Panc1 (cell line): ENCODE results near the gene THUMPD3. TPM values are rescaled to one million over a fixed set of nuclear protein-coding genes. Genes with fewer than 3 reads are reported as not detected.

Experiments
- ATAC-seq: fragments of 200-7000 bp; cut with Tn5 transposase; 2 replicates; pipeline ENCODE4 v1.9.1; 2020; ENCODE audit warnings: mild to moderate bottlenecking, moderate library complexity
- BruUV-seq: library from RNA; stranded (reverse); fragments of 400-500 nt; replicated peaks from 2 replicates; lab custom pipeline; 2021; lab: Mats Ljungman, UMichigan
- CTCF ChIA-PET: fragments of 300-600 bp; sonication (Branson Sonifier 250); formaldehyde crosslinking; loops from one replicate; lab custom pipeline; 2022; ENCODE audit warnings: antibody characterized with exemption; lab: Charles Lee
- POLR2A ChIA-PET: fragments of 300-600 bp; sonication (Branson Sonifier 250); formaldehyde crosslinking; loops from one replicate; lab custom pipeline; 2022; ENCODE audit warnings: antibody characterized with exemption; lab: Charles Lee
- DNase-seq: peaks from one replicate; pipeline ENCODE4 v3.0.0-alpha.2; 2010; ENCODE audit warnings: low read depth, low spot score
- H3K27ac ChIP-seq: 2 replicates; pipeline ENCODE4 v1.5.1; 2011; ENCODE audit warnings: mild to moderate bottlenecking, low read length, inconsistent platforms
- H3K27me3 ChIP-seq: fragments of 200-500 bp; sonication (Bioruptor generic); 2 replicates; pipeline ENCODE4 v1.6.0; 2014; ENCODE audit warnings: low read length, inconsistent platforms; ENCODE audit not compliant: control insufficient read depth, insufficient read depth
- H3K36me3 ChIP-seq: fragments of 200-500 bp; sonication (Bioruptor generic); 2 replicates; pipeline ENCODE4 v1.5.1; 2014; ENCODE audit warnings: inconsistent platforms, mild to moderate bottlenecking, low read length, moderate library complexity; ENCODE audit not compliant: control insufficient read depth, insufficient read depth
- H3K4me1 ChIP-seq: 2 replicates; pipeline ENCODE4 v1.5.1; 2011; ENCODE audit warnings: inconsistent platforms, mild to moderate bottlenecking, low read length, moderate library complexity; ENCODE audit not compliant: control insufficient read depth, insufficient read depth
- H3K4me3 ChIP-seq, 2 experiments: 2 replicates each; pipeline ENCODE4 v1.5.1; 2011 to 2012; ENCODE audit warnings: low read depth in 2 of 2, low read length in 2 of 2, mild to moderate bottlenecking in 2 of 2, inconsistent platforms in 1 of 2, moderate library complexity in 1 of 2
- H3K9me3 ChIP-seq: fragments of 200-500 bp; sonication (Bioruptor generic); 2 replicates; pipeline ENCODE4 v1.5.1; 2014; ENCODE audit warnings: low read depth, mild to moderate bottlenecking, inconsistent platforms, low read length, moderate library complexity; ENCODE audit not compliant: control insufficient read depth, insufficient read depth
- CTCF ChIP-seq: fragments of 450-650 bp; IDR thresholded peaks from 2 replicates; pipeline ENCODE4 v1.5.1; 2017; ENCODE audit warnings: mild to moderate bottlenecking
- POLR2AphosphoS5 ChIP-seq: IDR thresholded peaks from 2 replicates; pipeline ENCODE4 v1.6.1; 2012; ENCODE audit warnings: mild to moderate bottlenecking, low read depth, low read length, moderate library complexity
- REST ChIP-seq, 2 experiments: IDR thresholded peaks; 2 replicates each; pipeline ENCODE4 v1.6.1; 2011 to 2012; ENCODE audit warnings: low read depth in 2 of 2, control low read depth in 1 of 2, low read length in 1 of 2, mild to moderate bottlenecking in 1 of 2, moderate library complexity in 1 of 2; ENCODE audit not compliant: insufficient read depth in 1 of 2
- SIN3A ChIP-seq: IDR thresholded peaks from 2 replicates; pipeline ENCODE4 v1.6.1; 2012; ENCODE audit warnings: low read depth, mild to moderate bottlenecking, low read length, moderate library complexity, borderline replicate concordance; ENCODE audit not compliant: insufficient read depth
- TCF7L2 ChIP-seq: IDR thresholded peaks from 2 replicates; pipeline ENCODE4 v1.6.1; 2011; ENCODE audit warnings: mild to moderate bottlenecking, low read depth, low read length, inconsistent platforms
- in situ Hi-C: cut with HindIII; loops from 2 replicates; pipeline ENCODE4 v1.10.0; 2016; ENCODE audit warnings: low sequenced_read_pairs, low pct_unique_long_range_greater_than_20kb
- intact Hi-C: fragments of 100-400 bp; cut with micrococcal nuclease; formaldehyde crosslinking; loops from one replicate; pipeline ENCODE4 v1.10.0; 2022; ENCODE audit not compliant: unreplicated experiment
- total RNA-seq: library from RNA; stranded (reverse); gene quantifications from one replicate; pipeline ENCODE4 v1.2.1, GENCODE V29; 2021; ENCODE audit not compliant: unreplicated experiment

The THUMPD3 gene
- total RNA-seq, 1 experiment from 2014 or later, result 43.5 TPM

- intact Hi-C loops (loop anchor here (2.0 kb wide), 1 partner anchor 23 kb away; no protein-coding TSS in a partner anchor), in situ Hi-C loops (no loop called here)
- TF ChIP-seq CTCF (no peak), SIN3A (no peak), REST (IDR thresholded peaks at IDR 0.05; ENCODE audit: insufficient read depth in 1 of 2, low read depth in 2 of 2, low read length in 1 of 2) (no peak), TCF7L2 (no peak), POLR2AphosphoS5 (no peak)
- H3K27ac ChIP-seq, result peak overlapping the region; percentile 98
- DNase-seq (no peak), ATAC-seq (no peak)
- peak overlapping the region; percentile 82 to 94 for H3K4me3 ChIP-seq
- peaks cover 9% of the 10 kb centered on the region; the same call in 1 of the 2 replicates for H3K36me3 ChIP-seq
- ChIA-PET POLR2A (no interaction called here), CTCF (interaction anchor here (0.7 kb wide), 1 partner anchor 20 kb away, joined by 7 read pairs; no protein-coding TSS in a partner anchor)
- no peaks in the 10 kb centered on the region for H3K9me3 ChIP-seq
- no TSS peak for BruUV-seq
- H3K27me3 ChIP-seq, result no peaks in the 10 kb centered on the region
- peaks cover 47% of the 10 kb centered on the region for H3K4me1 ChIP-seq
Observed at GRCh38 chr3:9399746-9400145, 36.9 kb downstream of the THUMPD3 start.

- H3K4me1 ChIP-seq, result peaks cover 51% of the 10 kb centered on the region
- BruUV-seq, result no TSS peak
- intact Hi-C loops, result no loop called here
- no peaks in the 10 kb centered on the region for H3K27me3 ChIP-seq
- H3K4me3 ChIP-seq, result peak overlapping the region; percentile 47 to 82
- ChIA-PET CTCF (no interaction called here), POLR2A (interaction anchor here (0.5 kb wide), 1 partner anchor 18 kb away, joined by 6 read pairs; no protein-coding TSS in a partner anchor)
- H3K27ac ChIP-seq, result peak overlapping the region; percentile 42
- DNase-seq (no peak), ATAC-seq (no peak)
- H3K36me3 ChIP-seq, result peaks cover 8% of the 10 kb centered on the region; the same call in 1 of the 2 replicates
- TF ChIP-seq SIN3A (no peak), POLR2AphosphoS5 (no peak), CTCF (no peak), REST (IDR thresholded peaks at IDR 0.05; ENCODE audit: insufficient read depth in 1 of 2, low read depth in 2 of 2, low read length in 1 of 2) (no peak), TCF7L2 (no peak)
- in situ Hi-C loops, result no loop called here
- no peaks in the 10 kb centered on the region for H3K9me3 ChIP-seq
Observed at GRCh38 chr3:9400616-9401015, 37.8 kb downstream of the THUMPD3 start.
